ENCODE measurements around the gene SLC16A8. TPM values are rescaled to one million over a fixed set of nuclear protein-coding genes. Genes with fewer than 3 reads are reported as not detected.
A peak's percentile ranks its signal among the peaks of the same experiment; 100 is the strongest.
"Not testable (repeated sequence)": the region's sequence is repeated elsewhere in the genome, so short reads cannot be mapped to it uniquely, and the experiment has no call there.

SLC16A8 gene
- total RNA-seq, 4 donors from 2014 or later = not detected

- 57 to 100% methylated on average over 1 of the region's 5 CpGs for WGBS, 2 donors (ENCODE audit: low coverage in 1 of 2)
- Histone ChIP-seq H3K4me3 (no peak overlapping the region), H3K27me3 (no peaks in the 10 kb centered on the region), H3K4me1 (peaks cover 0 to 25% (median 0%) of the 10 kb centered on the region in 3 donors), H3K36me3 (no peaks in the 10 kb centered on the region), H3K9me3 (no peaks in the 10 kb centered on the region), H3K27ac (peak overlapping the region in 2 of 4 donors; percentile 70 to 80)
- peak; percentile 26 for ATAC-seq
- TF ChIP-seq POLR2AphosphoS5 (IDR thresholded peaks at IDR 0.05) (no peak), EP300 (IDR thresholded peaks at IDR 0.05) (no peak), CTCF (IDR thresholded peaks at IDR 0.05) (no peak), POLR2A (IDR thresholded peaks at IDR 0.05) (no peak)
Measured at GRCh38 chr22:38041760-38042487, 42.1 kb downstream of the SLC16A8 start.

DNA sequence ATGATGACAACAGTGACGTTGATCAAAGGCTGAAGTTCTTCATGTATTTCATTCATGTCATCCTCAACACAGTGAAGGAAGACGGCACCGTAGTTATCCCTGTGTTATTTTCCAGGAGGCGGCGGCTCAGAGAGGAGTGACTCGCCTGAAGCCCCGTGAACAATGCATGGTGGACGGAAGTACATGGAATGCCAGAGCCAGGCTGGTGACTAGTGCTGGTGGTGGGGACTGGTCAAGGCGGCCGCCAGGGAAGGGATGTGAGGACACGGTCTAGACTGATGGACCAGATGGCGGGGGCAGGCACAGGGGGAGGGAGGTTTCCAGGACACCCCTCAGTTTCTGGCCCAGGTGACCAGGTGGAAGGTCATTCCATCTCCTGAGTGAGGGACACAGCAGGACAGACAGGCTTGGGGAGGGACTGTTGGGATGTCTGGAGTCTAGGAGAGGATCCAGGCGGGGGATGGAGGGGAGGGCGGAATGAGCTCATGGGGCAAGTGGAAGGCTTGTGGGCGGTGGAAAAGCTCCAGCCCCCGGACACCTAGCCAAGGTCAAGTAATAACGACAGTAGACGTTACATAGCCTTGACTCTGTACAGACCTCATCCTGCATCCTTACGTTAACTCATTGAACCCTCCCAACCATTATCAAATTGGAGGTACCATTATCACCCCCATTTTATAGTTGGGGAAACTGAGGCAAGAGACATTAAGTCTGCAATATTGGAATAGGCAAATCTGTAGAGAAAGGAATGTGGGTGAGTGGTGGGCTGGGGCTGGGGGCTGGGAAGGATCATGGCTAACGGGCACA, 42.8 kb downstream of the SLC16A8 start:
- no peak for ATAC-seq
- H3K9me3 ChIP-seq = no peaks in the 10 kb centered on the region
- H3K4me3 ChIP-seq = no peak overlapping the region
- no peaks in the 10 kb centered on the region for H3K36me3 ChIP-seq
- TF ChIP-seq POLR2AphosphoS5 (IDR thresholded peaks at IDR 0.05) = no peak
- TF ChIP-seq CTCF (IDR thresholded peaks at IDR 0.05) = no peak
- TF ChIP-seq EP300 (IDR thresholded peaks at IDR 0.05) = no peak
- no peak for TF ChIP-seq POLR2A (IDR thresholded peaks at IDR 0.05)
- peaks cover 0 to 25% (median 0%) of the 10 kb centered on the region in 3 donors for H3K4me1 ChIP-seq
- peak overlapping the region in 2 of 4 donors; percentile 70 to 80 for H3K27ac ChIP-seq
- WGBS, 2 donors (ENCODE audit: low coverage in 1 of 2) = 51 to 66% methylated on average over 2 to 15 of the region's 20 CpGs
- H3K27me3 ChIP-seq = no peaks in the 10 kb centered on the region

- no peaks in the 10 kb centered on the region for H3K36me3 ChIP-seq
- ATAC-seq = no peak
- H3K9me3 ChIP-seq = no peaks in the 10 kb centered on the region
- H3K4me1 ChIP-seq = peaks cover 3 to 41% (median 4%) of the 10 kb centered on the region in 3 donors
- H3K27ac ChIP-seq = peak overlapping the region in 3 of 4 donors; percentile 70 to 80 (median 73)
- WGBS, 2 donors (ENCODE audit: low coverage in 1 of 2) = 20 to 75% methylated on average over 1 to 4 of the region's 46 CpGs
- H3K27me3 ChIP-seq = no peaks in the 10 kb centered on the region
- TF ChIP-seq POLR2AphosphoS5 (IDR thresholded peaks at IDR 0.05) (no peak), CTCF (IDR thresholded peaks at IDR 0.05) (no peak), EP300 (IDR thresholded peaks at IDR 0.05) (no peak), POLR2A (IDR thresholded peaks at IDR 0.05) (no peak)
- H3K4me3 ChIP-seq = peak overlapping the region in 1 of 2 donors; percentile 21
Measured at GRCh38 chr22:38038890-38039812, 44.8 kb downstream of the SLC16A8 start.

DNA sequence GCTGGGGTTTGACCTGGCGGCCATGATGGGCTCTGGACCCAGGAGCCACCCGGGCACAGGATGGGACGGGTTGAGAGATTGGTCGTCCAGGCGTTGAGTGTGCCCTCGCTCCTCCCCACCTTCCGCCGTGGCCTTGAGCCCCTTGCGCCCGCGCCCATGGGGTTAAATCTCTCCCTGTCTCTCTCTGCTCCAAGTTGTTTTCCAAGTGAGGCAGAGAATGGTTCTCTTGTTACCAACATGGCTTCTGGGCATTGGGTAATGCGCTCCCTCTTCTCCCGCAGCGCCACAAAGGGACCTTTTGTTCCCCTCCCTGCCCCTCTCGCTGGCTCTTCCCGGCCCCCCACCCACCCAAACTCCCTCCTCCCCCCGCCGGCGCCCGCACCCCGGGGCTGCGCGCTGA, 45.6 kb downstream of the SLC16A8 start:
- Histone ChIP-seq H3K27ac (peak overlapping the region in 3 of 4 donors; percentile 70 to 80 (median 73)), H3K4me3 (no peak overlapping the region), H3K4me1 (peaks cover 4 to 49% (median 12%) of the 10 kb centered on the region in 3 donors), H3K9me3 (no peaks in the 10 kb centered on the region), H3K36me3 (no peaks in the 10 kb centered on the region), H3K27me3 (no peaks in the 10 kb centered on the region)
- TF ChIP-seq EP300 (IDR thresholded peaks at IDR 0.05) (no peak), CTCF (IDR thresholded peaks at IDR 0.05) (no peak), POLR2AphosphoS5 (IDR thresholded peaks at IDR 0.05) (no peak), POLR2A (IDR thresholded peaks at IDR 0.05) (no peak)
- ATAC-seq = no peak
- 94% methylated on average over 6 of the region's 23 CpGs; no CpG with 5 or more reads in 1 of the 2 donors for WGBS, 2 donors (ENCODE audit: low coverage in 1 of 2)

GRCh38 chr22:38037367-38038150, 46.4 kb downstream of the SLC16A8 start:
- not testable (repeated sequence) for H3K9me3 ChIP-seq, H3K4me3 ChIP-seq, H3K36me3 ChIP-seq, ATAC-seq, H3K27me3 ChIP-seq
- WGBS, 2 donors (ENCODE audit: low coverage in 1 of 2) = 66 to 82% methylated on average over 6 to 12 of the region's 13 CpGs
- Histone ChIP-seq H3K4me1 (peaks cover 4 to 51% (median 14%) of the 10 kb centered on the region in 3 donors), H3K27ac (peak overlapping the region in 3 of 4 donors; percentile 70 to 80 (median 73))

Measured in gastroesophageal sphincter (tissue), 4 donors.